Measurements from ENCODE around the gene CADPS.

GRCh38 chr3:62554264-62554799 is 320.9 kb downstream of the CADPS start:
- TF ChIP-seq REST (IDR thresholded peaks at IDR 0.05; ENCODE audit: borderline replicate concordance) (no peak), CTCF (IDR thresholded peaks at IDR 0.05; ENCODE audit: poor library complexity, severe bottlenecking) (no peak), EZH2 (IDR thresholded peaks at IDR 0.05; ENCODE audit: borderline replicate concordance, insufficient read depth, low read length, poor library complexity, severe bottlenecking) (no peak), RAD21 (conservative IDR thresholded peaks at IDR 0.05) (no peak), MXI1 (conservative IDR thresholded peaks at IDR 0.05; ENCODE audit: poor library complexity, severe bottlenecking) (no peak), POLR2AphosphoS5 (IDR thresholded peaks at IDR 0.05) (no peak), EP300 (conservative IDR thresholded peaks at IDR 0.05; ENCODE audit: poor library complexity, severe bottlenecking) (no peak), TAF1 (IDR thresholded peaks at IDR 0.05; ENCODE audit: low read depth) (no peak), SMC3 (conservative IDR thresholded peaks at IDR 0.05; ENCODE audit: poor library complexity) (no peak)

Data from neural cell (in vitro differentiated cells).